Thyroid gland (tissue), 4 donors: ENCODE measurements around the gene TMEM52.

ENCODE experiments used
- CTCF ChIP-seq, 6 experiments: fragments of 200-600 bp in 3 of 6; fragments of 450-650 bp in 3 of 6; sonication (generic) in 3 of 6; IDR thresholded peaks; one replicate each; pipeline ENCODE4 v1.5.1; 2016 to 2019; ENCODE audit warnings: antibody characterized with exemption in 6 of 6, mild to moderate bottlenecking in 2 of 6, inconsistent platforms in 1 of 6, moderate library complexity in 1 of 6
- POLR2A ChIP-seq, 2 donors: fragments of 450-650 bp; IDR thresholded peaks; one replicate each; pipeline ENCODE4 v1.6.1; 2017; ENCODE audit warnings: antibody characterized with exemption in 2 of 2, mild to moderate bottlenecking in 2 of 2, moderate library complexity in 1 of 2

GRCh38 chr1:1954831-1955441 is 35.9 kb upstream of the TMEM52 start:
- TF ChIP-seq POLR2A (IDR thresholded peaks at IDR 0.05) (no peak), CTCF (IDR thresholded peaks at IDR 0.05) (peak in 1 of 6 experiments; percentile 11)
